Measurements from ENCODE around the gene ABLIM1.

ABLIM1 gene

DNA sequence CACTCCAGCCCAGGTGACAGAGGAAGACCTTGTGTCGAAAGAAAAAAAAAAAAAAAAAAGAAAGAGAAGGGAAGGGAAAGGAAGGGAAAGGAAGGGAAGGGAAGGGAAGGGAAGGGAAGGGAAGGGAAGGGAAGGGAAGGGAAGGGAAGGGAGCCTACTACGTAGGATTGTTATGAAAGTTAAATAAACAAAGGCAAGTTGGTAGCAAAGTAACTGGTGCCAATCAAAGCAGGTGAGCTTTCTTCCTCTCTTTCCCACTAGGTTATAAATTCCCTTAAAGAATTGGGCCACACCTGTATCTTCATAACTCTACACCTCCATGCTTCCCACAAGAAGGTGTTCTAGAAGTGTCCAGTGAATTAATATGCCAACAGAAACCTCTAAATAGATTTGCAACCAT lies 157.4 kb downstream of the ABLIM1 start:
- TF ChIP-seq, protein P1, sequence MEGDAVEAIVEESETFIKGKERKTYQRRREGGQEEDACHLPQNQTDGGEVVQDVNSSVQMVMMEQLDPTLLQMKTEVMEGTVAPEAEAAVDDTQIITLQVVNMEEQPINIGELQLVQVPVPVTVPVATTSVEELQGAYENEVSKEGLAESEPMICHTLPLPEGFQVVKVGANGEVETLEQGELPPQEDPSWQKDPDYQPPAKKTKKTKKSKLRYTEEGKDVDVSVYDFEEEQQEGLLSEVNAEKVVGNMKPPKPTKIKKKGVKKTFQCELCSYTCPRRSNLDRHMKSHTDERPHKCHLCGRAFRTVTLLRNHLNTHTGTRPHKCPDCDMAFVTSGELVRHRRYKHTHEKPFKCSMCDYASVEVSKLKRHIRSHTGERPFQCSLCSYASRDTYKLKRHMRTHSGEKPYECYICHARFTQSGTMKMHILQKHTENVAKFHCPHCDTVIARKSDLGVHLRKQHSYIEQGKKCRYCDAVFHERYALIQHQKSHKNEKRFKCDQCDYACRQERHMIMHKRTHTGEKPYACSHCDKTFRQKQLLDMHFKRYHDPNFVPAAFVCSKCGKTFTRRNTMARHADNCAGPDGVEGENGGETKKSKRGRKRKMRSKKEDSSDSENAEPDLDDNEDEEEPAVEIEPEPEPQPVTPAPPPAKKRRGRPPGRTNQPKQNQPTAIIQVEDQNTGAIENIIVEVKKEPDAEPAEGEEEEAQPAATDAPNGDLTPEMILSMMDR (IDR thresholded peaks at IDR 0.05), result no peak
- no peak for TF ChIP-seq ZFX (IDR thresholded peaks at IDR 0.05; ENCODE audit: borderline replicate concordance)
- H3K27ac ChIP-seq, result no peak overlapping the region

DNA sequence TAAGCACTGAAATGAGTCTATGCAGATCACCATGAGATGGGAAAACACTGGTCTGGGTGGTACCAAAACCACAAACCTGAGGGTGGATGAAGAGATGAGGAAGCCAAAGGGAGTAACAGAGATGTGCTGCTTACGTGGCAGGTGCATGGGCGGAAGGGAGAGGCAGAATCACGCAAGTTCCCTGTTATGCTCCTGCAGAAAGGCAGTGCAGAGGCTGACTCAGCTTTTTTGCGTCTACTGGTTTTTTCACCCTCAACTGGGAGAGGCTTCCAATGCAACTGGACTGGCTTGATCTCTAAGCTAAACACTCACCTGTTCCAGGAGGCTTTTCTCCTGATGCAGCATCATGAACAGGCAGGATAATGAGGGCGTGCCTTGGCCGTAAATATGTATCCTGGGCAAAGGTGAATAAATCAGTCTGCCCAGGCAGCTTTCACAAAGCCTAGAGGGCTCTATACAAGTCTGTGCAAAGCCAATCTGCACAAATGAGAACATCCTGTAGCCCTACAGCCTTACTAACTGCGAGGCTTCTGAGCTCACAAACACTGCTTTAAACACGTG lies 158.4 kb downstream of the ABLIM1 start:
- H3K27ac ChIP-seq, result no peak overlapping the region
- no peak for TF ChIP-seq ZFX (IDR thresholded peaks at IDR 0.05; ENCODE audit: borderline replicate concordance)
- TF ChIP-seq, protein P1 (IDR thresholded peaks at IDR 0.05), result no peak

DNA sequence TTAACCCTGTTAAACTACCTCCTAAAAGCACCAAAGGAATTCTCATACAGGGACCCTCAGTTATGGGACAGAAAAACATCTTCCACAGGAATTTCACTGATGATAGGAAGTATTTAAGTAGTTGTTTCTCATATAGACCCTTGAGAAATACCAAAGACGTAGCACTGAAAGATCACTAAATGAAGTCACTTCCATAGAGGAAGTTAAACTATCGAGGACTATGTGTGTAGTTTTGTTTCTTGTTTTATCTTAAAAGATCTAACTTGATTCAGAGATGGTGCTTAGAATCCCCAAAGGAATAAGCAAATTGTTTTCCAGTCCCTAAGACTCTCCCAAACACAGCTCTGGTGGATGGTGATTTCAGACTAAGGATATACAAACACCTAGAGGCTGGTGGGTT lies 159.0 kb downstream of the ABLIM1 start:
- H3K27ac ChIP-seq, result no peak overlapping the region
- no peak for TF ChIP-seq ZFX (IDR thresholded peaks at IDR 0.05; ENCODE audit: borderline replicate concordance)
- TF ChIP-seq, protein P1 (IDR thresholded peaks at IDR 0.05), result no peak

DNA sequence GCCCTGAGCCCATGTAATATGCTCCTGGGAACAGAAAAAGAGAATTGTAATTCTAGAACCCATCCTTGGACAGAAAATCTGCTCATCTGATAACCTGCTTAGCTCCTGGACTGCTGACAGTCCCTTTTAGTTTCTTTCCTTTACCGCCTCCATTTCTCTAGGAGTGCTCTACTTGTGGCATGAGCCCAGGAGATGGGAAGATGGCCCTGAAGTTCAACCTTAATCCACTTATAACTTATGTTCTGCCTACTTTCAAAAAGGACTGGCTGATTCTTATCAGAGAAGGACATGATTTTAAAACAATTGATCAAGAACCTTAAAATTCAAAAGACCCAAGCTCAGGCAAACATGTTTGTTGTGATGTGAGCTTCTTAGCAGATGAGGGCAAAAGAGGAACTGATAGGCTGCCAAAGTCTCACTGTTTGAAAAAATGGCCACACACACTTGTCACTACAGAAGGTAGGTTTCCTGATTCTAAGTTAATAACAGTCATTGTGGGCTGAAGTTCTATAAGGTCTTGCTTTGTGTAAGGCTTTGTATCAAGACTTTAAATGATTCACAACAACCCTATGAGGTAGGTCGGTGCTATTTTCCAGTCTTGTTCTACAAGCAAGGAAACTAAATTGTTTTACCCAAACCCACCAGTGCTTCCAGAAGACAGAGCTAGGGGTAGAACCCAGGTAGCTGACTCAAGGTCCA lies 159.5 kb downstream of the ABLIM1 start:
- TF ChIP-seq ZFX (IDR thresholded peaks at IDR 0.05; ENCODE audit: borderline replicate concordance), result no peak
- TF ChIP-seq, protein P1 (IDR thresholded peaks at IDR 0.05), result no peak
- H3K27ac ChIP-seq, result no peak overlapping the region

DNA sequence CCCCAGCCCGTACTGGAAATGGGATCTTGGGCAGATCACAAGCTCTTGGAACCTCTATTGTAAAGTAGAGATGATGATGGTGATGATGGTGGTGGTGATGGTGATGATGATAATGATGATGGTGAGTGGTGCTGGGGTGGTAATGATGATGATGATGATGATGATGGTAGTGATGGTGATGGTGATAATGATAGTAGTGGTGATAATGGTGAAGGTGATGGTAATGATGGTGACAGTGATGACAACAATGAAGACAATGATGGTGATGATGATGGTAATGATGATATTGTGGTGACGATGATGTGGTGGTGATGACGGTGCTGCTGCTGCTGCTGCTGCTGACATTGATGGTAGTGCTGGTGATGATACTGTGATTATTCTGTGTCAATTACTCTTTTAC lies 162.8 kb downstream of the ABLIM1 start:
- no peak for TF ChIP-seq ZFX (IDR thresholded peaks at IDR 0.05; ENCODE audit: borderline replicate concordance)
- TF ChIP-seq, protein P1 (IDR thresholded peaks at IDR 0.05), result no peak
- H3K27ac ChIP-seq, result no peak overlapping the region

DNA sequence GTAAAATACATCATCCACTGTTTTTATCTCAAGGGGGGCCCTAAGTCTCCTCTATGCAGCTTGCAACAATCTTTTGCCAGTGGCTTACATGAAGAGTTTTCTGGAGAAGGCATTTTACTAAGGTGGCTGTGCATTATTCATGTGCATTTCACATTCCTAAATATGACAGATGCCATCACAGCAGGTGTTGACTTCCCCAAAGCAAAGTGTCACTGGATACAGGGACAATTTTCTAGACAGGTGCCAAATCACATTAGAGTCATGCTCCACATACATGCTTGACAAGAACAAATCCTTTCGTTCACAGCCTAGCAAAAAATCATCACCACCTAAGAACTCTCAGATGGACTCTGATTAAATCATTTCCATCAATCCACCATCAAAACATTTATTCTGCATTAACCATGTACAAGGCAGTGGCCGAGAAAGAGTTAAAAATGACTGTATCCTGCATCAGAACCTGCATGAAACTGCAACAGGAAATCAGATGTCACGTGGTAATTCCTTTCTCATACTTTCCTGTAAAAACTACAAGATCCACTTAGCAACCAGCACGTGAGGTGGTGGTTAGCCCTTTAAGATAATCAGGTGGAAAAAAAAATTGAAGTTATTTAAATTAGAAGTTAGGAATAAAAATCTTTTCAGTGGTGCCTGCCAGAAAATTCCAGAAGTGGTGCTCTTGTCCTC lies 165.6 kb downstream of the ABLIM1 start:
- no peak overlapping the region for H3K27ac ChIP-seq
- TF ChIP-seq, protein P1 (IDR thresholded peaks at IDR 0.05), result no peak
- no peak for TF ChIP-seq ZFX (IDR thresholded peaks at IDR 0.05; ENCODE audit: borderline replicate concordance)

DNA sequence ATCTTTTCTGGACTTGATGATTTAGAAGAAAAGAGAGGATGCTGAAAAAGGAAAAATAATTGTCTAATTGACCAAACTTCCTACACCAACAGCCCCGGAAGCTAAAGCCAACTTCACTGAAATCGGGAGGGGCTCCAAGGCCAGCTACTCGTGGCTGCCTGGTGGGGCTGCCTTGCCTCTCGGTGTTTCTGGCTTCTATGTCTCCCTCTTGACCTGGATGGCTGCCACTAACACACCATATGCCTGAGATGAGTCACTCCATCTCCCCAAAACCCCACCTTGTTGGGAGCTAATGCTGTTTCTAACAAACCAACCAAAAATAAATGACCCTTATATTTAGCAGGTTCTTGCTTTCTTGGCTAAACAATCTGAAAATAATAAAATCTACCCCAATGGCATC lies 166.1 kb downstream of the ABLIM1 start:
- no peak overlapping the region for H3K27ac ChIP-seq
- no peak for TF ChIP-seq ZFX (IDR thresholded peaks at IDR 0.05; ENCODE audit: borderline replicate concordance)
- TF ChIP-seq, protein P1 (IDR thresholded peaks at IDR 0.05), result no peak

Data from 22Rv1 (cell line).